ENCODE results near the gene TCHH. TPM values are rescaled to one million over a fixed set of nuclear protein-coding genes. Genes with fewer than 3 reads are reported as not detected.

TCHH gene
- total RNA-seq, 1 donor from 2014 or later = not detected

DNA sequence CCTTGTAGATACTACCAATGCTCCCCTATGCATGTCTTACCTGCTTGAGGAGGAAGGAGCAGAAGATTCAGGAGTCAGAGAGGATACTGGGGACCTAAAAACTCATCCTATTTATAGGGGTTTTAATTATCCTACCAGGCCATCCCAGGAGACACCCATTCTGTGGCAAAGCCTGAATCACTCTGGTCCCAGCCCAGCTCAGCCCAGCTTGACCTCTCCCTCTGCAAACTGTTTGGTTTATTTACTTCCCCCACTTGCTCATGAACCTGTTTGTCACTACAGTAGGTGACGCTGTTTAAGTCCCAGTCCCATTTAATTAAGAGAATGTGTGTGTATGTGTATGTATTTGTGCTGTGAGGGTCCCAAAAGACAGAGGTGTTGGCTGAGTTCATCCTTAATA lies 43.9 kb upstream of the TCHH start, which contains the start of gene RPTN:
Gene RPTN (minus strand): TSS at position 85 of the 400 bp plus-strand sequence. CDS start 1,339 bp downstream, outside the sequence.
- no peaks in the 10 kb centered on the region for H3K9me3 ChIP-seq (replicated peaks)
- no peak within 1 kb of the TSS for H3K27ac ChIP-seq (replicated peaks)
- DNase-seq = no peak
- H3K27me3 ChIP-seq (ENCODE audit: low read depth) = no peaks in the 10 kb centered on the region
- H3K36me3 ChIP-seq = no peaks in the 10 kb centered on the region
- no peaks in the 10 kb centered on the region for H3K4me1 ChIP-seq
- intact Hi-C loops (cut with micrococcal nuclease) = no loop called here
- no peak within 1 kb of the TSS for H3K4me3 ChIP-seq
- TF ChIP-seq, protein P1, sequence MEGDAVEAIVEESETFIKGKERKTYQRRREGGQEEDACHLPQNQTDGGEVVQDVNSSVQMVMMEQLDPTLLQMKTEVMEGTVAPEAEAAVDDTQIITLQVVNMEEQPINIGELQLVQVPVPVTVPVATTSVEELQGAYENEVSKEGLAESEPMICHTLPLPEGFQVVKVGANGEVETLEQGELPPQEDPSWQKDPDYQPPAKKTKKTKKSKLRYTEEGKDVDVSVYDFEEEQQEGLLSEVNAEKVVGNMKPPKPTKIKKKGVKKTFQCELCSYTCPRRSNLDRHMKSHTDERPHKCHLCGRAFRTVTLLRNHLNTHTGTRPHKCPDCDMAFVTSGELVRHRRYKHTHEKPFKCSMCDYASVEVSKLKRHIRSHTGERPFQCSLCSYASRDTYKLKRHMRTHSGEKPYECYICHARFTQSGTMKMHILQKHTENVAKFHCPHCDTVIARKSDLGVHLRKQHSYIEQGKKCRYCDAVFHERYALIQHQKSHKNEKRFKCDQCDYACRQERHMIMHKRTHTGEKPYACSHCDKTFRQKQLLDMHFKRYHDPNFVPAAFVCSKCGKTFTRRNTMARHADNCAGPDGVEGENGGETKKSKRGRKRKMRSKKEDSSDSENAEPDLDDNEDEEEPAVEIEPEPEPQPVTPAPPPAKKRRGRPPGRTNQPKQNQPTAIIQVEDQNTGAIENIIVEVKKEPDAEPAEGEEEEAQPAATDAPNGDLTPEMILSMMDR (IDR thresholded peaks at IDR 0.05; ENCODE audit: borderline replicate concordance) = no peak

DNA sequence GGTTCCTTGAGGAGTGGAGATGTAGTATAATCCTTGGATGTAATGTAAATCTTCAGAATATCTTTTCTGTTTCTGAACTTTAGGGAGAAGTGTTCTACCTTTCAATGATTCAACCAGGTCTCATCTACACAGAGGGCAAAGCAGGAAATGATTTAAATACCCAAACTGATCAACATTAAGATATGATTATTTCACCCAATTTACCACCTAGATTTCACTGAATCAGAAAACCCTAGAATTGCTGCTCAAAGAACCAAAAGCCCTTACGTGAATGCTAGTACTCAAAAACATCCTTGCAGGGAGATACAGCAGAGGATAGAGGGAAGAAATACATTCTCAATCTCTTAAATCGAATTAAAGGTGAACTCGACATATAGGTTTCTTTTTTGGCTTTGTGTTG lies 38.8 kb upstream of the TCHH start:
- no peaks in the 10 kb centered on the region for H3K36me3 ChIP-seq
- H3K4me1 ChIP-seq = no peaks in the 10 kb centered on the region
- DNase-seq = no peak
- intact Hi-C loops (cut with micrococcal nuclease) = no loop called here
- no peak overlapping the region for H3K4me3 ChIP-seq
- H3K27me3 ChIP-seq (ENCODE audit: low read depth) = peaks cover 5% of the 10 kb centered on the region
- peaks cover 4% of the 10 kb centered on the region for H3K9me3 ChIP-seq (replicated peaks)
- TF ChIP-seq, protein P1 (IDR thresholded peaks at IDR 0.05; ENCODE audit: borderline replicate concordance) = no peak
- H3K27ac ChIP-seq (replicated peaks) = no peak overlapping the region

DNA sequence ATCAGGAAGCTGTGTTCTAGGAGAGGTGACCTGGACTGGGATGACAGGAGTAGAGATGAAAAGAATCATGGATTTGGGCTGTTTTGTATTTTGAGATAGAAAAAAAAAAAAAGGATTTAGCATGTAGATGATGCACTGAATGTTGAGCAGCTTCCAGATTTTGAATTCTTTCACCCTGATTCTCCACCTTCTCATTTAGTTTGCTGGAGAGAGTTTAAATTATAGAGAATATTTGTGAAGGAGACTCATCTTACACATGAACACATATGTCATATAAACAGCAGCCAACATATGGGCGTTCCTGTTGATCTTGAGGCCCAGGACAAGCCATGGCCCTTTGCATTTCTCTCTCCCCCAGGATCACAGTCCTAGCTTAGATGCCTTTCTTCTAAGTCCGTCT lies 36.4 kb upstream of the TCHH start:
- no peak overlapping the region for H3K27ac ChIP-seq (replicated peaks)
- no peak overlapping the region for H3K4me3 ChIP-seq
- TF ChIP-seq, protein P1 (IDR thresholded peaks at IDR 0.05; ENCODE audit: borderline replicate concordance) = no peak
- H3K9me3 ChIP-seq (replicated peaks) = peaks cover 24% of the 10 kb centered on the region
- peaks cover 5% of the 10 kb centered on the region for H3K27me3 ChIP-seq (ENCODE audit: low read depth)
- intact Hi-C loops (cut with micrococcal nuclease) = no loop called here
- DNase-seq = no peak
- H3K36me3 ChIP-seq = no peaks in the 10 kb centered on the region
- no peaks in the 10 kb centered on the region for H3K4me1 ChIP-seq

DNA sequence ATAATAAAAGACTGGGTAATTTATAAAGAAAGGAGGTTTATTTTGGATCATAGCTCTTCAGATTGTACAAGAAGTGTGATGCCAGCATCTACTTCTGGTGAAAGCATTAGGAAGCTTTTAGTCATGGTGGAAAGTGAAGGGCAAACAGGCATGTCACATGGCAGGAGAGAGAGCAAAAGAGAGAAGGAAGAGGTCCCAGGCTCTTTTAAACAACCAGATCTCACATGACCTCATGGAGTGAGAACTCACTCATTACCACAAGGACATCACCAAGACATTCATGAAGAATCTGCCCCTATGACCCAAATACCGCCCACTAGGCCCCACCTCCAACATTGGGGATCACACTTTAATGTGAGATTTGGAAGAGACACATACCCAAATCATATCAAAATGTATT lies 33.7 kb upstream of the TCHH start:
- TF ChIP-seq, protein P1 (IDR thresholded peaks at IDR 0.05; ENCODE audit: borderline replicate concordance) = no peak
- Histone ChIP-seq H3K27ac (replicated peaks) (no peak overlapping the region), H3K27me3 (ENCODE audit: low read depth) (peaks cover 10% of the 10 kb centered on the region), H3K36me3 (no peaks in the 10 kb centered on the region), H3K9me3 (replicated peaks) (peaks cover 24% of the 10 kb centered on the region), H3K4me3 (no peak overlapping the region), H3K4me1 (no peaks in the 10 kb centered on the region)
- no peak for DNase-seq
- intact Hi-C loops (cut with micrococcal nuclease) = no loop called here

DNA sequence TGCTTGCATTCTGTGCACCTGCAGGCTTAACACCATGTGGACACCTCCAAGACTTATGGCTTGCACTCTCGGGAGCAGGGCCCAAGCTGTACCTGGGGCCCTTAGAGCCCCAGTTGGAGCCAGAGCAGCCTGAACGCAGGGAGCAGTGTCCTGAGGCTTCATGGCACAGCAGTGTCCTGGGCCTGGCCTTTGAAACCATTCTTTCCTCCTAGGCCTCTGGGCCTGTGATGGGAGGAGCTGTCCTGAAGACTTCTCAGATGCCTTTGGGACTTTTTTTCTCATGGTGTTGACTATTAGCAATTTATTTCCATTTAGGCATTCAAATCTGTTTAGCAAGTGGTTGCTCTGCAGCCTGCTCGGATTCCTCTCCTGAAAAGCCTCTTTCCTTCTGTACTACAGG lies 32.8 kb upstream of the TCHH start:
- no peak overlapping the region for H3K27ac ChIP-seq (replicated peaks)
- no peaks in the 10 kb centered on the region for H3K36me3 ChIP-seq
- H3K4me1 ChIP-seq = no peaks in the 10 kb centered on the region
- intact Hi-C loops (cut with micrococcal nuclease) = no loop called here
- peaks cover 24% of the 10 kb centered on the region for H3K9me3 ChIP-seq (replicated peaks)
- DNase-seq = no peak
- TF ChIP-seq, protein P1 (IDR thresholded peaks at IDR 0.05; ENCODE audit: borderline replicate concordance) = no peak
- H3K4me3 ChIP-seq = no peak overlapping the region
- peaks cover 15% of the 10 kb centered on the region for H3K27me3 ChIP-seq (ENCODE audit: low read depth)
